ENCODE results near the gene HAND1.

GRCh38 chr5:154477382-154478223 lies 424 bp downstream of the HAND1 start:
- TF ChIP-seq CTCF (IDR thresholded peaks at IDR 0.05) (no peak), POLR2A (IDR thresholded peaks at IDR 0.05) (no peak)
